ENCODE data around the gene SLC11A2.
"Not testable (repeated sequence)": the region's sequence is repeated elsewhere in the genome, so short reads cannot be mapped to it uniquely, and the experiment has no call there.

The SLC11A2 gene

DNA sequence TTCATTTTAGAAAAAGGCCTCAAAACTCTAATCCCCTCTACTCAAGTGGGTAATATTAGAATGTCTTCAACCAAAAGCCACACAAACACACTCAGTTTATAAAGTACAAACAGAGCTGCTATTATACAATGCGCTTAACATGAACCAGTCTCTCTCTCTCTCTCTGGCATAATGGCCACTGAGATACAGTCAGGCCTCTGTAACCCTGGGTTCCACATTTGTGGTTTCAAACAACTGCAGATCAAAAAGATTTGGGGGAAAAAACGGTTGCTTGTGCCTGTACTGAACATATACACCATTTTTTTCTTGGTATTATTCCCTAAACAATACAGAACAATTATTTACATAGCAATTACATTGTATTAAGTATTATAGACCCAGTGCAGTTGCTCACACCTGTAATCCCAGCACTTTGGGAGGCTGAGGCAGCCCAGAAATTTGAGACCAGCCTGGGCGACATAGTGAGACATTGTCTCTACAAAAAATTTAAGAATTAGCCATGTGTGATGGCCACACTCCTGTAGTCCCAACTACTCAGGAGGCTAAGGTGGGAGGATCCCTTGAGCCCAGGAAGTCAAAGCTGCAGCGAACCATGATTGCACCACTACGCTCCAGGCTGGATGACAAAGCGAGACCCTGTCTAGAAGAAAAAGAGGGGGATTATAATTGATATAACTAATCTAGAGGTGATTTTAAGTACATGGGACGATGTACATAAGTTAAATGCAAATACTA lies 5.6 kb downstream of the SLC11A2 start:
- no peak for TF ChIP-seq CTCF (IDR thresholded peaks at IDR 0.05; ENCODE audit: low read depth, low read length)
- no peak overlapping the region for H3K4me3 ChIP-seq (replicated peaks in 1 of 2; ENCODE audit: low read depth in 2 of 2, low read length in 2 of 2)
- DNase-seq (ENCODE audit: low read depth in 2 of 2), result no peak

- no peak overlapping the region for H3K4me3 ChIP-seq (replicated peaks in 1 of 2; ENCODE audit: low read depth in 2 of 2, low read length in 2 of 2)
- TF ChIP-seq CTCF (IDR thresholded peaks at IDR 0.05; ENCODE audit: low read depth, low read length), result no peak
- DNase-seq (ENCODE audit: low read depth in 2 of 2), result no peak
Measured at GRCh38 chr12:51019927-51020326, 6.3 kb downstream of the SLC11A2 start.

DNA sequence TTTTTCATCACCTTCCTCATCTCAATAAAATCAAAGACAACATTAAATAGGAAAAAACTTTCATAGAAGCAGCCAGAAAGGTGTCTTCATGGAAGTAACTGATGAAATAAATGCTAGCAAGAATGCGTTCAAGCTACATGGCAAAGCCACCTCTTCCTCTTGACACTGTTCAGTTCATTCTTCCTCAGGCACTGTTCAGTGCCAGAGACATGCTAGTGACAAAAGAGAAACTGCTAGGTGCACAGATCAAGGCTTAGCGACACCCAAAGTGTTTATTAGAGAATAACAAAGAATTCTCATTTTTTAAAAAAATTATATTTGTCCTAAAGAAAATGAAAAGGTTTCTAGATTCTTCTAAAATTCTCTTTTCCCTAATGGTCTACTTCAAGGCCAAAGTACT lies 7.2 kb downstream of the SLC11A2 start:
- no peak overlapping the region for H3K4me3 ChIP-seq (replicated peaks in 1 of 2; ENCODE audit: low read depth in 2 of 2, low read length in 2 of 2)
- no peak for TF ChIP-seq CTCF (IDR thresholded peaks at IDR 0.05; ENCODE audit: low read depth, low read length)
- no peak for DNase-seq (ENCODE audit: low read depth in 2 of 2)

- DNase-seq (ENCODE audit: low read depth in 2 of 2), result no peak
- TF ChIP-seq CTCF (IDR thresholded peaks at IDR 0.05; ENCODE audit: low read depth, low read length), result no peak
- no peak overlapping the region for H3K4me3 ChIP-seq (replicated peaks in 1 of 2; ENCODE audit: low read depth in 2 of 2, low read length in 2 of 2)
Measured at GRCh38 chr12:51017452-51017851, 8.7 kb downstream of the SLC11A2 start.

DNA sequence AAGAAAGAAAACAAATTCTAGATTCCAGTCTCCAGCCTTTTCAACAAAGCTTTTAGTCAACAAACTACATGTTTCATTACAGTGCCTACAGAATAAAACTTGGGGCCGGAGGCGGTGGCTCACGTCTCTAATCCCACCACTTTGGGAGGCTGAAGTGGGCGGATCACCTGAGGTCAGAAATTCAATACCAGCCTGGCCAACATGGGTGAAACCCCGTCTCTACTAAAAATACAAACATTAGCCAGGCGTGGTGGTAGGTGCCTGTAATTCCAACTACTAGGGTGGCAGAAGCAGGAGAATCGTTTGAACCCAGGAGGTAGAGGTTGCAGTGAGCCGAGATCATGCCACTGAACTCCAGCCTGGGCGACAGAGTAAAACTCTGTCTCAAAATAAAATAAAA lies 11.7 kb downstream of the SLC11A2 start:
- not testable (repeated sequence) for DNase-seq (ENCODE audit: low read depth in 2 of 2); H3K4me3 ChIP-seq (replicated peaks in 1 of 2; ENCODE audit: low read depth in 2 of 2, low read length in 2 of 2)

DNA sequence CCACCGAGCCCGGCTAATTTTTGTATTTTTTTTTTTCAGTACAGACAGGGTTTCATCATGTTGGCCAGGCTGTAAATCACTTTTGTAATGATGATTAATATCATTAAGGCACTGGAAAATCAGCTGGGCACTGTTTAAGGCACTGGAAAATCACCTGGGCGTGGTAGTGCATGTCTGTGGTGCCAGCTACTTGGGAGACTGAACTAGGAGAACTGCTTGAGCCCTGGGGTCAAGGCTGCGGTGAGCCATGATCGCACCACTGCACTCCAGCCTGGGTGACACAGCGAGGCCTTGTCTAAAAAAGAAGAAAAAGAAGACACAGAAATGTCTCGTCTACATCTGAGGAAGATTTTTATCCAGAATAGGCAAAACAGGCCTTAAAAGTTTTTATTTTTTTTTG lies 12.7 kb downstream of the SLC11A2 start:
- no peak for TF ChIP-seq CTCF (IDR thresholded peaks at IDR 0.05; ENCODE audit: low read depth, low read length)
- DNase-seq (ENCODE audit: low read depth in 2 of 2), result no peak
- H3K4me3 ChIP-seq (replicated peaks in 1 of 2; ENCODE audit: low read depth in 2 of 2, low read length in 2 of 2), result no peak overlapping the region

DNA sequence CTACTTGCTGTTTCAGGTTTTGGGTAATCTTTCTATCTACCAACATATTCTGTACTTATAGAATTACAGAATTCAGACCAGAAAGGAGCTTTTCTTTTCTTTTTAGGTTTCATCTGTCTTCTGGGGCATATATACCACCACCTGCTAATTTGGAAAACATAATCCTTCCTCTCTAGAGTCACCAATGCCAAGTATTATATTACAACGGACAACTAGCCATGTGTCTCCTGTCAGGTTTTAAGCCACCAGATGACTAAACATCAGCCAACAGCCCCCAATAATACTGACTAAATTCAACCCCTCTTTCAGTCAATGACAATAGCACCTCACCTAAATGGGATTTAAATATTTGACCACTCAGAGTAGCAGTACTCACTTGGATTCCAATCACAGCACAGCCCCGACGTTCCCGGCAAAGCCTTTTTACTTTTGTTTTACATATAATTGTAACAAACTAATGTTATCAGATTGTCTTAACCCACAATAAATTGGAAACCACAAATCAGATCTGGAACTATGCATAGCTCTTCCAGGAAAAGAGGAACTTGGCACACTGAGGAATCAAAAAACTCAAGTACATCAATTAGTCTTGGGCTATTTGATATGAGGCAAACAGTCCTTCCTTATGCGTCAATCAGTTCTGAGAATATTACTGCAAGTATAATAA lies 13.5 kb downstream of the SLC11A2 start:
- no peak overlapping the region for H3K4me3 ChIP-seq (replicated peaks in 1 of 2; ENCODE audit: low read depth in 2 of 2, low read length in 2 of 2)
- no peak for TF ChIP-seq CTCF (IDR thresholded peaks at IDR 0.05; ENCODE audit: low read depth, low read length)
- DNase-seq (ENCODE audit: low read depth in 2 of 2), result no peak
